ENCODE results near the gene NT5DC1. TPM values are rescaled to one million over a fixed set of nuclear protein-coding genes. Genes with fewer than 3 reads are reported as not detected.
A peak's percentile ranks its signal among the peaks of the same experiment; 100 is the strongest.

The NT5DC1 gene
- total RNA-seq, 2 experiments from 2014 or later, result 30.2 to 31.7 TPM

DNA sequence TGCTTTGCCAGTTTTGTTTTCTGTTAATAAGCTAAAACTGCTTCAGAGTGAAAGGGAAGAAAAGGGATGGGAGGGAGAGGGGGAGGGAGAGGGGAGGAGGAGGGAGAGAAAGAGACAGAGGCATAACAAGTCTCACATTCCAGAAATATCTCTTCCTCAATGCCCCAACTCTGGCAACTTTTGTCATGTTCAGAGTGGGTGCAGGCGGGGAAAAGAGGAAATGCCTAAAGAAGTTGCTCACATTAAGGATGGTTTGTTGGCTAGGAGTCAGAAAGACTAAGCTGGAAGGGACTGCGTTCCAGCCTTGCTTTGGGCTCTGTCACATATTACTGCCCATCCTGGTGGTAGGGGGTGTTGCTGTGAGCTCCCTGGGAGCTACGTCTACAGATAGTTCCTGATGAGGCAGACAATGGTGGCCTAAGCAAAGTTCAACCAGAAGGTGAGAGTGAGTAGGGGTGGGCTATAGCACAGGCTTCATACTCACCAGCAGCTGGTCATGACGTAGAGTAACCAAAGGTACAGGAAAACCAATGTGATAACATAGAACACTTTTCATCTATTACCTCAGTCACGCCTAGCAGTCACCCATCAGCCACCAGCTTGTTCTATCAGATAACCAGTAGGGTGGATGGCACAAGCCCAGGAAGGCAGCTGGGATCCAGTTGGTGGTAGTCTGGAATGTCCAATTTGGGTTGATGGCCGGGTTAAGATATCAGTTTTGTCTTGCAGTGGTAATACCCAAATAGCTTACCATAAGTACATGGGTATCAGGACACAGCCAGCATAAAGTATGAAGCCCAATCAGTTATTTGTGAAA lies 151.1 kb downstream of the NT5DC1 start:
- no peaks in the 10 kb centered on the region for H3K9me3 Mint-ChIP-seq
- H3K4me3 Mint-ChIP-seq, result no peak overlapping the region
- peak overlapping the region; percentile 71 for H3K27ac Mint-ChIP-seq
- H3K4me1 Mint-ChIP-seq, result peaks cover 2% of the 10 kb centered on the region
- ChIA-PET CTCF (interaction anchor here (1.0 to 1.6 kb wide), 2 partner anchors 29 to 69 kb away, joined by 4 to 5 read pairs; no protein-coding TSS in a partner anchor), POLR2A (no interaction called here)
- H3K36me3 Mint-ChIP-seq (ENCODE audit: low read depth), result peaks cover 20% of the 10 kb centered on the region
- DNase-seq, result no peak
- H3K27me3 Mint-ChIP-seq, result no peaks in the 10 kb centered on the region

- POLR2A ChIA-PET, result no interaction called here
- Mint-ChIP-seq H3K9me3 (no peaks in the 10 kb centered on the region), H3K4me3 (no peak overlapping the region), H3K27ac (no peak overlapping the region), H3K36me3 (ENCODE audit: low read depth) (peaks cover 18% of the 10 kb centered on the region), H3K27me3 (no peaks in the 10 kb centered on the region), H3K4me1 (peaks cover 6% of the 10 kb centered on the region)
- CTCF ChIA-PET, result interaction anchor here (0.9 to 1.9 kb wide), 3 partner anchors 15 to 29 kb away, joined by 3 to 13 read pairs (median 4); no protein-coding TSS in a partner anchor
- no peak for DNase-seq
These were observed 152.5 kb downstream of the NT5DC1 start for GRCh38 chr6:116253188-116253504.

- peaks cover 18% of the 10 kb centered on the region for H3K36me3 Mint-ChIP-seq (ENCODE audit: low read depth)
- ChIA-PET POLR2A (interaction anchor here (1.4 kb wide), 1 partner anchor 26 kb away, joined by 3 read pairs; the partner anchor contains the start of gene TSPYL1), CTCF (interaction anchor here (0.6 to 1.9 kb wide), 3 partner anchors 14 to 525 kb away, joined by 3 to 13 read pairs (median 4); no protein-coding TSS in a partner anchor)
- H3K9me3 Mint-ChIP-seq, result no peaks in the 10 kb centered on the region
- H3K27ac Mint-ChIP-seq, result no peak within 1 kb of the TSS
- H3K4me1 Mint-ChIP-seq, result peaks cover 4% of the 10 kb centered on the region
- no peak within 1 kb of the TSS for H3K4me3 Mint-ChIP-seq
- DNase-seq, result peak; percentile 94
- H3K27me3 Mint-ChIP-seq, result no peaks in the 10 kb centered on the region
These were observed 153.0 kb downstream of the NT5DC1 start, which contains the start of gene TSPYL4 for GRCh38 chr6:116253505-116254296. TSS of gene TSPYL4 (minus strand) at chr6:116254075. CDS start at chr6:116254008, 67 bp downstream.

- peaks cover 18% of the 10 kb centered on the region for H3K36me3 Mint-ChIP-seq (ENCODE audit: low read depth)
These were observed 153.8 kb downstream of the NT5DC1 start for GRCh38 chr6:116254297-116255056.

GRCh38 chr6:116255246-116255800 lies 154.7 kb downstream of the NT5DC1 start:
- ChIA-PET POLR2A (interaction anchor here (1.4 kb wide), 1 partner anchor 25 kb away, joined by 3 read pairs; the partner anchor contains the start of gene TSPYL1), CTCF (interaction anchor here (1.9 kb wide), 1 partner anchor 13 kb away, joined by 13 read pairs; no protein-coding TSS in a partner anchor)
- DNase-seq, result no peak
- H3K36me3 Mint-ChIP-seq (ENCODE audit: low read depth), result peaks cover 15% of the 10 kb centered on the region
- no peaks in the 10 kb centered on the region for H3K27me3 Mint-ChIP-seq
- H3K27ac Mint-ChIP-seq, result no peak overlapping the region
- no peak overlapping the region for H3K4me3 Mint-ChIP-seq
- no peaks in the 10 kb centered on the region for H3K9me3 Mint-ChIP-seq
- H3K4me1 Mint-ChIP-seq, result peaks cover 4% of the 10 kb centered on the region

More at GRCh38 chr6:116254297-116255056, 153.8 kb downstream of the NT5DC1 start:
- Mint-ChIP-seq H3K27me3 (no peaks in the 10 kb centered on the region), H3K4me3 (no peak overlapping the region), H3K4me1 (peaks cover 4% of the 10 kb centered on the region), H3K27ac (no peak overlapping the region), H3K9me3 (no peaks in the 10 kb centered on the region)
- CTCF ChIA-PET, result interaction anchor here (1.9 kb wide), 1 partner anchor 13 kb away, joined by 13 read pairs; no protein-coding TSS in a partner anchor
- POLR2A ChIA-PET, result interaction anchor here (1.4 kb wide), 1 partner anchor 25 kb away, joined by 3 read pairs; the partner anchor contains the start of gene TSPYL1
- no peak for DNase-seq

DNA sequence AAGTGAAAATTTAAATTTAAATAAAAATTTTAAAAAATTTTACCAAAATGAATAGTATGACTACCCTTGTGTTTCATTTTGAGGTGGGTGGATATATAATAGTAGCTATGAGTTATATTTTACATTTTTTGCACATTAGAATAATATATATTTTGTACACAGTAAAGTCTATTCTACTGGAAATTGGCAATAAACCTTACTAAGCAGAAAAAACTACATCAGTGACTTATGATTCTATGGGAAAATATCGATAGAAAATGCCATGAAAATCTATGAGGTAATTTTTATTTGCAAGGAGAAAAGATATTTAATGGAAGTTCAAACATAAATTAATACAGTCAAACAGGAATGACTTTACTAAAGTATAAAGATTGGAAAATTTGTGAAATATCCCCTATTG lies 156.0 kb downstream of the NT5DC1 start:
- POLR2A ChIA-PET, result no interaction called here
- H3K36me3 Mint-ChIP-seq (ENCODE audit: low read depth), result peaks cover 12% of the 10 kb centered on the region

GRCh38 chr6:116258520-116258919 lies 157.9 kb downstream of the NT5DC1 start:
- ChIA-PET POLR2A (no interaction called here), CTCF (interaction anchor here (1.4 kb wide), 1 partner anchor 10 kb away, joined by 5 read pairs; no protein-coding TSS in a partner anchor)
- H3K4me3 Mint-ChIP-seq, result no peak overlapping the region
- peaks cover 9% of the 10 kb centered on the region for H3K9me3 Mint-ChIP-seq
- no peak overlapping the region for H3K27ac Mint-ChIP-seq
- H3K4me1 Mint-ChIP-seq, result peaks cover 4% of the 10 kb centered on the region
- no peaks in the 10 kb centered on the region for H3K27me3 Mint-ChIP-seq
- H3K36me3 Mint-ChIP-seq (ENCODE audit: low read depth), result peaks cover 12% of the 10 kb centered on the region
- no peak for DNase-seq

More for the DNA sequence above, 156.0 kb downstream of the NT5DC1 start:
- H3K27ac Mint-ChIP-seq, result no peak overlapping the region
- CTCF ChIA-PET, result interaction anchor here (1.0 kb wide), 1 partner anchor 20 kb away, joined by 3 read pairs; no protein-coding TSS in a partner anchor
- peaks cover 4% of the 10 kb centered on the region for H3K4me1 Mint-ChIP-seq
- no peak for DNase-seq
- no peaks in the 10 kb centered on the region for H3K9me3 Mint-ChIP-seq
- no peak overlapping the region for H3K4me3 Mint-ChIP-seq
- no peaks in the 10 kb centered on the region for H3K27me3 Mint-ChIP-seq

DNA sequence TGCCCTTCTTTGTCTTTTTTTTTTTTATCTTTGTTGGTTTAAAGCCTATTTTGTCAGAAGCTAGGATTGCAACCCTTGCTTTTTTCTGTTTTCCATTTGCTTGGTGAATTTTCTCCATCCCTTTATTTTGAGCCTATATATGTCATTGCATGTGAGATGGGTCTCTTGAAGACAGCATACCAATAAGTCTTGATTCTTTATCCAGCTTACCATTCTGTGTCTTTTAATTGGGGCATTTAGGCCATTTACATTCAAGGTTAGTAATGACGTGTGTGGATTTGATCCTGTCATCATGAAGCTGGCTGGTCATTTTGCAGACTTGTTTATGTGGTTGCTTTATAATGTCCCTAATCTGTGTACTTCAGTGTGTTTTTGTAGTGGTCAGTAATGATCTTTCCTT lies 162.7 kb downstream of the NT5DC1 start:
- ChIA-PET CTCF (no interaction called here), POLR2A (no interaction called here)
- Mint-ChIP-seq H3K36me3 (ENCODE audit: low read depth) (peaks cover 19% of the 10 kb centered on the region), H3K27ac (no peak overlapping the region), H3K9me3 (peaks cover 11% of the 10 kb centered on the region), H3K4me1 (peaks cover 7% of the 10 kb centered on the region), H3K4me3 (no peak overlapping the region), H3K27me3 (no peaks in the 10 kb centered on the region)
- DNase-seq, result no peak

DNA sequence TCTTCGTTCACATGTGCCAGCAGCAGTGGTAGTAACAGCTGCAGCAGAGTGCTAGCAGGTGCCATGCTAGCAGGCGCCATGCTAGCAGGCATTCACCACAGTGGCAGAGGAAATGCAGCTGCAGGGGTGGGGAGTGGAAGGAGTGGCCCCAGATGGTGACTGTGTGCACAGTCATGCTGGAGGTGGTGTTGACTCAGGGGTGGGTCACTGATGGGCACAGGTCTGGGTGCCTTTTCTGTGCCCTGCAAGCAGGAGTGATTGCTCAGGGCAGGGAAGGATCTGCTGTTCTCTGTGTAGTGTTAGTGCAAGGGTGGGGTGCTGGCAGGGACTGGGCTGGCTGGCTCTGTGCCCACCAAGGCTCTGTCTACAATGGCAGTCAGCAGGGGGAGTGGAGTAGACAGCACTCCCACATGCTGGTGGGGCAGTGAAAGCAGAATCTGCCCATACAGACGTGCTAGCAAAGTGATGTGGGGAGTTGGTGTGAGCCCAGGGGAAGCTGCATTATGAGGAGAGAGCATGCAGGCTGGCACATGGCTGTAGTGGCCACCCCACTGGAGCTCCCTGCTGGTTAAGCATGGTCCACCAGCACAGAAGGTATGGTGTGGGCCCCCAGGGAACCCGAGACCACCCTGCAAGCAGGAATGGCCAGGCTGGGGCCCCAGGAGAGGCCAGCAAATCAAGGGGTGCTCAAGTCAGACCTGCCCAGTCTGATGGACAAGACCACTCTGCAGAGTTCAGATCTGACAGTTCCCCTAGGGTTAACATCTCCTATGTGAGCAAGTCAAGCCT lies 164.6 kb downstream of the NT5DC1 start:
- POLR2A ChIA-PET, result no interaction called here
- Mint-ChIP-seq H3K4me3 (no peak overlapping the region), H3K9me3 (peaks cover 11% of the 10 kb centered on the region), H3K27ac (no peak overlapping the region), H3K36me3 (ENCODE audit: low read depth) (peaks cover 19% of the 10 kb centered on the region), H3K27me3 (no peaks in the 10 kb centered on the region), H3K4me1 (peaks cover 11% of the 10 kb centered on the region)
- CTCF ChIA-PET, result no interaction called here
- DNase-seq, result no peak

DNA sequence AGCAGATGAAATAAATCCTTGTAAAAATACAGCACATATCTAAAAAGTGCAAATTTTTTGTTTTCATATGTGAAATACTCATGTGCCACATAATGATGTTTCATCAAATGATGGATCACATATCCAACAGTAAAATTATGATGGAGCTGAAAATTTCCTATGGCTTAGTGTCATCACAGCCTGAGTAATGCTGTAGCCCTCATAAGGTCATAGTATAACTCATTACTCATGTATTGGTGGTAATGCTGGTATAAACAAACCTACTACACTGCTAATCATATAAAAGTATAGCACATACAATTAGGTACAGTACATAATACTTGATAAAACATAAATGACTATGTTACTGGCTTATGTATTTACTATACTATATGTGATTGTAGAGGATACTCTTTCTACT lies 166.2 kb downstream of the NT5DC1 start:
- peaks cover 13% of the 10 kb centered on the region for H3K36me3 Mint-ChIP-seq (ENCODE audit: low read depth)
- POLR2A ChIA-PET, result interaction anchor here (0.7 kb wide), 1 partner anchor 13 kb away, joined by 3 read pairs; the partner anchor contains the start of gene TSPYL1
- H3K27ac Mint-ChIP-seq, result no peak overlapping the region
- CTCF ChIA-PET, result interaction anchor here (1.2 to 3.4 kb wide), 2 partner anchors 11 to 13 kb away, joined by 3 to 13 read pairs; partner anchors contain the start of gene TSPYL4
- no peak overlapping the region for H3K4me3 Mint-ChIP-seq
- H3K27me3 Mint-ChIP-seq, result no peaks in the 10 kb centered on the region
- no peak for DNase-seq
- peaks cover 11% of the 10 kb centered on the region for H3K9me3 Mint-ChIP-seq
- H3K4me1 Mint-ChIP-seq, result peaks cover 11% of the 10 kb centered on the region

GRCh38 chr6:116267836-116268588 lies 167.4 kb downstream of the NT5DC1 start:
- Mint-ChIP-seq H3K27ac (no peak overlapping the region), H3K4me1 (peaks cover 11% of the 10 kb centered on the region), H3K27me3 (no peaks in the 10 kb centered on the region), H3K36me3 (ENCODE audit: low read depth) (peaks cover 11% of the 10 kb centered on the region), H3K9me3 (peaks cover 7% of the 10 kb centered on the region), H3K4me3 (no peak overlapping the region)
- DNase-seq, result no peak
- ChIA-PET CTCF (interaction anchor here (1.1 to 3.4 kb wide), 9 partner anchors 10 to 303 kb away, joined by 3 to 13 read pairs (median 5); partner anchors contain the start of genes RWDD1 and TSPYL4), POLR2A (no interaction called here)

All from activated CD4-positive, alpha-beta T cell treated with anti-CD3 and anti-CD28 coated beads, Interleukin-2, amount 10 ng/mL, durations not matched to agents 7 days and 5 days (primary cell).